GM19452 (cell line): Measurements from ENCODE around the gene NKAIN1.
"Not testable (repeated sequence)": the region's sequence is repeated elsewhere in the genome, so short reads cannot be mapped to it uniquely, and the experiment has no call there.

Experiments used
- ATAC-seq: cut with Tn5 transposase; IDR thresholded peaks from one replicate; pipeline ENCODE4 v1.9.1; 2021; ENCODE audit not compliant: unreplicated experiment

NKAIN1 gene

DNA sequence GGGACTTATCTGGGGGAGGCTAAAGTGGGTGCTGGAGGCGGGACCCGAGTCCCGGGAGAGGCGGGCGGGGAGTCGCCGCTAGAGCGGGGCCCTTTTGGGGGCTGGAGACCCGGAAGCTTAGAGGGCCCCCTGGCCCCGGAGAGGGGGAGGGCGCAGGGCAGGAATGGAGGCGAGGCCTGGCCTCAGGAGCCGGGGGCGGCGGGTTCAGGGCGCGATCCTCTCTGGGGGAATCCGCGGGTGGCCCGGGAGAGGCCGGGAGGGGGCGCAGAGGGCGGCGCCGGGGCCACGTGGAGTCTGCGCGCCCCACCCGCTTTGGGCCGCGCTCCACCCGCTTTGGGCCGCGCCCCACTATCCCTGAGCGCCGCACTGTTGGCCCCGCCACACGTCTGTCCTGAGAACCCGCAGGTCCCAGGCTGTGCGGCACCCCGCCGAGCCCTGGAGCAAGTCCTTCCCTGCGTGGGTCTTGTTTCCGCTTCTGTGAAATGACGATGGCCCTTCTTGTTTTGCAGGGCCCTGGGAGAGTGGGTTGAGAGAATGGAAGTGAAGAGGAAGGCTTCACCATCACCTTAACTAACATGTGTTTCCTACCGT, 84.4 kb downstream of the NKAIN1 start:
- ATAC-seq: peak; percentile 52

DNA sequence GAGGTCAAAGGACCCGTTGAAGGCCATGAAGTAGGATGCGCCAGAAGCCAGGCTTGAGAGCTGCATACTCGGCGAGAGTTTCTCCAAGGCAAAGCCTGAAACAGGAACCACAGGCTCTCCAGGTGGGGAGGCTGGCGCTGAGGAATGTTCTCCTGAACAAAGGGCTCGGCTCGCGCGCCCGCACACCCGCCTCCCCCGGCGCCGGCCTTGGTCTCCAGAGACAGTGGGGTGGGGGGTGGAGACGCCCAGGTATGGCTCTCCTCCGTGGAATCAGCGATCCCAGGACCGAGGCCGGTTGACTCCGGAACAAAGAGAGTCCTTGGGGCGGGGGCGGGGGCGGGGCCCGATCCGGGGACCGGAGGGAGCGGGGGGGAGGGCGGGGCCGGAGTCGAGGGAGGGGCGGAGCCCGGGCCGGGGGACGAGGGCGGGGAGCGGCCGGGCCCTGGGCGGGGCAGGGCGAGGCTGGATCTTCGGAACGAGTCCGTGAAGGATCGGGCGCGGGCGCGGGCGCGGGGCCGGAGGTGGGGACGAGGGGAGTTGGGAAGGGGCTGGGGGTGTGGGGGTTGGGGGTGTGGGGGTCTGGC, 85.0 kb downstream of the NKAIN1 start:
- peak; percentile 34 for ATAC-seq

GRCh38 chr1:31154000-31154631, 85.6 kb downstream of the NKAIN1 start:
- ATAC-seq: no peak

- ATAC-seq: no peak
These were observed 86.3 kb downstream of the NKAIN1 start for GRCh38 chr1:31153423-31153822.

DNA sequence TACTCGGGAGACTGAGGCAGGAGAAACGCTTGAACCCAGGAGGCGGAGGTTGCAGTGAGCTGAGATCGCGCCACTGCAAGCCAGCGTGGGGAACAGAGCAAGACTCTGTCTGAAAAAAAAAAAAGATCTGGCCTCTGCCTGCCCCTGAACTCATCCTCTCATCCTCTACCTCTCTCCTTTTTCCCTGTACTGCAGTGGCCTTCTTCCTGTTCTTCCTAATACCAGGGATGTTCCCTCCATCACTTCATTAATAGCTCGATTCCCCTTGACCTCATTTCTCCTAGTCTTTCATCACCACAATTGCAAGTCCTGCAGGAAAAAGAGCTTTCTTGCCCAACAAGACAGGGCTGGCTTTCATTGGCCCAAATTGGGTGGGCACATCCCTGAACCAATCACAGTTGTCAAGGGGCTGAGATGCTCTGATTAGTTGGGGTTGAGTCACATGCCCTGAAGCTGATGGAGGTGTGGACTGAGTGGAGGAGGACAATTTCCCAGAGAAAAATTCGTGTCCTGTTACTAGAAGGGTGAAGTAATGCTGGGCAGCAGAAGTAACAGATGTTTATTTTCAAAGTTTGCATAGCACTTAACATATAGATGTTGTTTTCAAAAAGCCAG, 87.4 kb downstream of the NKAIN1 start:
- ATAC-seq: no peak

DNA sequence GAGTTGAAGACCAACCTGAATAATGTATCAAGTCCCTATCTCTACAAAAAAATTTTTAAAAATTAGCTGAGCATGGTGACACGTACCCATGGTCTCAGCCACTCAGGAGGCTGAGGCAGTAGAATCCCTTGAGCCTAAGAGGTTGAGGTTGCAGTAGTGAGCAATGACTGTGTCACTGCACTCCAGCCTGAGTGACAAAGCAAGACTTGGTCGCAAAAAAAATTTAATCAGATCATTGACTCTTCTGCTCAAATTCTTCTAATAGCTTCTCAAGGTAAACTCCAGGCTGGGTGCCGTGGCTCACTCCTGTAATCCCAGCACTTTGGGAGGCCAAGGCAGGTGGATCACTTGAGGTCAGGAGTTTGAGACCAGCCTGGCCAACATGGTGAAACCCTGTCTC, 88.3 kb downstream of the NKAIN1 start:
- ATAC-seq: no peak

DNA sequence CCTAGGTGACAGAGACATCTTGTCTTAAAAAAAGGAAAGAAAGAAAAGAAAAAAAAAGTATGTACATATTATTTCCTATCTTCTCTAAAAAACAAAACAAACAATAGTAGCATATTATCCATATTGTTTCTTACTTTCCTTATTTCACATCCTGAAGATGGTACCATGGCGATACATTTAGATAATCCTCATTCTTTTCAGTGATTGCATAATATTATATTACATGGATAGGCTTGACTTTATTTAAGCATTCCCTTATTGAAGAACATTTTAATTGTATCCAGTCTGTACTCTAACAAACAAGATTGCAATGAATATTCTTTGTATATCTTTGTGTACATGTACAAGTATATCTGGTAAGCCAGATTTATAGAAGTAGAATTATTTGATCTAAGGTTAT, 91.3 kb downstream of the NKAIN1 start:
- no peak for ATAC-seq

- no peak for ATAC-seq
These were observed 94.0 kb downstream of the NKAIN1 start for GRCh38 chr1:31145648-31146047.

- ATAC-seq: no peak
These were observed 95.2 kb downstream of the NKAIN1 start for GRCh38 chr1:31144442-31144841.

- ATAC-seq: no peak
These were observed 96.2 kb downstream of the NKAIN1 start for GRCh38 chr1:31143455-31143854.

- no peak for ATAC-seq
These were observed 97.3 kb downstream of the NKAIN1 start for GRCh38 chr1:31142406-31142805.

DNA sequence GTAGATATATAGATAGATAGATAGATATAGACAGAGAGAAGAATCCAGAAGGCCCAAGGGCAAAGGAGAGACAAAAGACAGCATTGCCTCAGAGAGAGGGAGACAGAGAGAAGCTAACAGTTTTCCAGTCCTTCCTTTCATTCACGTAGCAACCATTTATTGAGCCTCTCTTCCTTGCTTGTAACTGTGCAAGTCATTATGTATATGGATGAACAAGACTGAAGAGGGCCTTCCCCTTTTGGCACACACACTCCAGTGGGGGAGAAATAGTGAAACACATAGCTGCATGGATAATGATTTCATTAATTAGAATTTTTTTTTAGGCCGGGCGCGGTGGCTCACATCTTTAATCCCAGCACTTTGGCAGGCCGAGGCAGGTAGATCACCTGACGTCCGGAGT, 99.4 kb downstream of the NKAIN1 start:
- no peak for ATAC-seq

DNA sequence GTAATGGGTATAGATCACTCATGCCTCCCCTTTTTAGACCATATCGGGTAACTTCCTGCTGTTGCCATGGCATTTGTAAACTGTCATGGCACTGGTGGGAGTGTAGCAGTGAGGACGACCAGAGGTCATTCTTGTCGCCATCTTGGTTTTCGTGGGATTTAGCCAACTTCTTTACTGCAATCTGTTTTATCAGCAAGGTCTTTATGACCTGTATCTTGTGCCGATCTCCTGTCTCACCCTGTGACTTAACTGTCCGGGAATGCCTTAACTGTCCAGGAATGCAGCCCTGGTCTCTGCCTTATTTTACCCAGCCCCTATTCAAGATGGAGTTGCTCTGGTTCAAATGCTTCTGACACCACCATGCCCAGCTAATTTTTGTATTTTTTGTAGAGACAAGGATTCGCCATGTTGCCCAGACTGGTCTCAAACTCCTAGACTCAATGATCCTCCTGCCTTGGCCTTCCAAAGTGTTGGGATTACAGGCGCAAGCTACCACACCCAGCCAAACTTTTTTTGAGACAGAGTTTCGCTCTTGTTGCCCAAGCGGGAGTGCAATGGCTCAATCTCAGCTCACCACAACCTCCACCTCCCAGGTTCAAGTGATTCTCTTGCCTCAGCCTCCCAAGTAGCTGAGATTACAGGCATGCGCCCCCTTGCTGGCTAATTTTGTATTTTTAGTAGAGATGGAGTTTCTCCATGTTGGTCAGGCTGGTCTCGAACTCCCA, 100.7 kb downstream of the NKAIN1 start:
- ATAC-seq: not testable (repeated sequence)

DNA sequence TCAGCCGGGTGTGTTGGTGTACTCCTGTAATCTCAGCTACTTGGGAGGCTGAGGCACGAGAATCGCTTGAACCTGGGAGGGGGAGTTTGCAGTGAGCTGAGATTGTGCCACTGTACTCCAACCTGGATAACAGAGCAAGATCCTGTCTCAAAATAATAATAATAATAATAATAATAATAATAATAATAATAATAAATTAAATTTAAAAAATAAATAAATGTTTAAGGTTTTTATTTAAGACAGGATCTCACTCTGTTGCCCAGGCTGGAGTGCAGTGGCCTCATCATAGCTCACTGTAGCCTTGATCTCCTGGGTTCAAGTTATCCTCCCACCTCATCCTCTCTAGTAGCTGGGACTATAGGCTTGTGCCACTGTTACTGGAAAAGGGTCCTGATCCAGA, 101.8 kb downstream of the NKAIN1 start:
- ATAC-seq: not testable (repeated sequence)

- ATAC-seq: no peak
These were observed 103.6 kb downstream of the NKAIN1 start for GRCh38 chr1:31135973-31136600.

DNA sequence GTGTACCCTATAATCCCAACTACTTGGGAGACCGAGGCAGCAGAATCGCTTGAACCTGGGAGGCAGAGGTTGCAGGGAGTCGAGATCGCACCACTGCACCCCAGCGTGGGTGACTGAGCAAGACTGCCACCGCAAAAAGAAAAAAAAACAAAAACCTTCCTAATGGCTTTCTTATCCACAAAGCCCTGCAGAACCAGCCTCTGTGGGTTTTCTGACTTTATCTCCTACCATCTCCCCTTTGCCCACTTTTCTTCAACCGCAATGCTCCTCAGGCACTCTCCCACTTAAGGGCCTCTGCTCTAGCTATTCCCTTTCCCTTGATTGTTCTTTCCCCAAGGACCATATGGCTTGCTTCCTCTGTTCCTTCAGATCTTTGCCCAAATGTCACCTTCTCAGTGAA, 106.3 kb downstream of the NKAIN1 start:
- ATAC-seq: no peak
